Superior temporal gyrus (tissue), 1 donor: ENCODE results near the gene SEPTIN5.

Experiments used
- DNase-seq: peaks from one replicate; pipeline ENCODE4 v3.0.0-alpha.2; 2016; ENCODE audit errors: extremely low spot score

The SEPTIN5 gene

GRCh38 chr22:19748991-19749664 lies 34.8 kb downstream of the SEPTIN5 start:
- DNase-seq: no peak

- no peak for DNase-seq
These were observed 35.6 kb downstream of the SEPTIN5 start for GRCh38 chr22:19749876-19750275.

- no peak for DNase-seq
These were observed 36.5 kb downstream of the SEPTIN5 start for GRCh38 chr22:19750507-19751490.

- no peak for DNase-seq
These were observed 37.4 kb downstream of the SEPTIN5 start for GRCh38 chr22:19751497-19752245.

- DNase-seq: no peak
These were observed 39.0 kb downstream of the SEPTIN5 start for GRCh38 chr22:19753090-19753842.

GRCh38 chr22:19753996-19754700 lies 39.8 kb downstream of the SEPTIN5 start:
- DNase-seq: no peak

- DNase-seq: no peak
These were observed 40.4 kb downstream of the SEPTIN5 start for GRCh38 chr22:19754701-19755144.

GRCh38 chr22:19755145-19755710 lies 40.9 kb downstream of the SEPTIN5 start:
- no peak for DNase-seq

- no peak for DNase-seq
These were observed 41.5 kb downstream of the SEPTIN5 start for GRCh38 chr22:19755722-19756287.

- no peak for DNase-seq
These were observed 42.2 kb downstream of the SEPTIN5 start for GRCh38 chr22:19756288-19757128.

GRCh38 chr22:19757140-19757984 lies 43.1 kb downstream of the SEPTIN5 start:
- DNase-seq: no peak

- no peak for DNase-seq
These were observed 43.9 kb downstream of the SEPTIN5 start for GRCh38 chr22:19757985-19758895.

- DNase-seq: no peak
These were observed 44.7 kb downstream of the SEPTIN5 start for GRCh38 chr22:19758896-19759426.

GRCh38 chr22:19759427-19760057 lies 45.2 kb downstream of the SEPTIN5 start:
- DNase-seq: no peak

- DNase-seq: no peak
These were observed 46.0 kb downstream of the SEPTIN5 start, which contains the start of gene TBX1 for GRCh38 chr22:19760058-19760950. TBX1 (plus strand) TSS chr22:19760778; CDS start chr22:19760844, 66 bp downstream.
